Tibial nerve (tissue), 4 donors: Measurements from ENCODE around the gene KIF13A.

Source experiments
- EP300 ChIP-seq, 2 donors: sonication (generic); formaldehyde crosslinking; IDR thresholded peaks; one replicate each; pipeline ENCODE4 v1.6.1; 2017; ENCODE audit warnings: antibody characterized with exemption in 2 of 2, mild to moderate bottlenecking in 1 of 2
- POLR2A ChIP-seq, 2 donors: fragments of 450-650 bp; IDR thresholded peaks; one replicate each; pipeline ENCODE4 v1.6.1; 2017; ENCODE audit warnings: antibody characterized with exemption in 2 of 2, mild to moderate bottlenecking in 2 of 2, moderate library complexity in 2 of 2
- TF ChIP-seq, protein P1 (sequence below), 5 experiments: fragments of 200-600 bp in 3 of 5; fragments of 450-650 bp in 2 of 5; sonication (generic) in 3 of 5; IDR thresholded peaks; one replicate each; pipeline ENCODE4 v1.5.1; 2016 to 2019; ENCODE audit warnings: antibody characterized with exemption in 5 of 5, mild to moderate bottlenecking in 3 of 5, moderate library complexity in 2 of 5

DNA sequence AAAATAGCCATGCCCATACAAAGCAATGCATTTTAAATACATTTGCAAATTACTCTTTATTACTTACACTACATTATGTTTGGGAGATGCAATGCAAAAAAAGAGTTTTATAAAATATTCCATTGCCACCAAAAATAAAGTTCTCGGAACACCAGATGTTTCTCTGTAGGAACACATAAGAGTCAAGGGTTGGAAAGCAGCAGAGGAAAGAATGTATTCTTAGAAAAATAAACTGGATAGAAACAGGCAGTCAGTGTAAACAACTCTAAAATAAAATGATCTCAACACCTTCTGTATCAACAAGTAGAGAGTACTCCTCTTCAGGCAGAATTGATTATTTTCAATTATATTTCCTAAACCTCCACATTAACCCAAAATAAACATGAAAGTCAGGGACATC is 28.1 kb downstream of the KIF13A start:
- TF ChIP-seq, protein P1, sequence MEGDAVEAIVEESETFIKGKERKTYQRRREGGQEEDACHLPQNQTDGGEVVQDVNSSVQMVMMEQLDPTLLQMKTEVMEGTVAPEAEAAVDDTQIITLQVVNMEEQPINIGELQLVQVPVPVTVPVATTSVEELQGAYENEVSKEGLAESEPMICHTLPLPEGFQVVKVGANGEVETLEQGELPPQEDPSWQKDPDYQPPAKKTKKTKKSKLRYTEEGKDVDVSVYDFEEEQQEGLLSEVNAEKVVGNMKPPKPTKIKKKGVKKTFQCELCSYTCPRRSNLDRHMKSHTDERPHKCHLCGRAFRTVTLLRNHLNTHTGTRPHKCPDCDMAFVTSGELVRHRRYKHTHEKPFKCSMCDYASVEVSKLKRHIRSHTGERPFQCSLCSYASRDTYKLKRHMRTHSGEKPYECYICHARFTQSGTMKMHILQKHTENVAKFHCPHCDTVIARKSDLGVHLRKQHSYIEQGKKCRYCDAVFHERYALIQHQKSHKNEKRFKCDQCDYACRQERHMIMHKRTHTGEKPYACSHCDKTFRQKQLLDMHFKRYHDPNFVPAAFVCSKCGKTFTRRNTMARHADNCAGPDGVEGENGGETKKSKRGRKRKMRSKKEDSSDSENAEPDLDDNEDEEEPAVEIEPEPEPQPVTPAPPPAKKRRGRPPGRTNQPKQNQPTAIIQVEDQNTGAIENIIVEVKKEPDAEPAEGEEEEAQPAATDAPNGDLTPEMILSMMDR (IDR thresholded peaks at IDR 0.05) = no peak
- TF ChIP-seq POLR2A (IDR thresholded peaks at IDR 0.05) = no peak
- TF ChIP-seq EP300 (IDR thresholded peaks at IDR 0.05) = no peak
